Measurements from ENCODE around the gene DCXR. TPM values are rescaled to one million over a fixed set of nuclear protein-coding genes. Genes with fewer than 3 reads are reported as not detected.

Gene DCXR
- total and polyA plus RNA-seq, 7 donors, result 44.3 to 163 (median 94.8) TPM

- DNase-seq, result peak; percentile 100
- Histone ChIP-seq H3K4me1 (peaks cover 0 to 40% (median 32%) of the 10 kb centered on the region in 4 donors), H3K36me3 (peaks cover 0 to 10% (median 0%) of the 10 kb centered on the region in 4 donors), H3K27ac (peak within 1 kb of the TSS; percentile 75 to 84 (median 80)), H3K27me3 (no peaks in the 10 kb centered on the region), H3K9me3 (no peaks in the 10 kb centered on the region), H3K4me3 (peak within 1 kb of the TSS; percentile 66 to 98 (median 86))
- 0 to 1% methylated on average over 42 of the region's 42 CpGs for WGBS, 2 donors
- intact Hi-C loops (cut with DNase I), result loop anchor here (5.0 kb wide), 1 partner anchor 46 kb away; the partner anchor contains the start of gene ASPSCR1
- TF ChIP-seq EP300 (IDR thresholded peaks at IDR 0.05) (no peak), POLR2AphosphoS5 (IDR thresholded peaks at IDR 0.05) (no peak)
Measured at GRCh38 chr17:82022981-82023446, 14.5 kb downstream of the DCXR start, which contains the start of gene LRRC45. LRRC45 (plus strand) TSS chr17:82023305; CDS start chr17:82023644, 339 bp downstream.

- Histone ChIP-seq H3K27me3 (no peaks in the 10 kb centered on the region), H3K36me3 (peaks cover 0 to 15% (median 0%) of the 10 kb centered on the region in 4 donors), H3K27ac (peak within 1 kb of the TSS; percentile 75 to 84 (median 80)), H3K9me3 (no peaks in the 10 kb centered on the region), H3K4me3 (peak within 1 kb of the TSS; percentile 66 to 98 (median 86)), H3K4me1 (peaks cover 0 to 40% (median 32%) of the 10 kb centered on the region in 4 donors)
- intact Hi-C loops (cut with DNase I), result loop anchor here (5.0 kb wide), 1 partner anchor 45 kb away; the partner anchor contains the start of gene ASPSCR1
- no peak for DNase-seq
- TF ChIP-seq POLR2AphosphoS5 (IDR thresholded peaks at IDR 0.05) (peak; percentile 10 to 85 (median 78)), CTCF (IDR thresholded peaks at IDR 0.05) (no peak), POLR2A (IDR thresholded peaks at IDR 0.05) (peak; percentile 32 to 35)
- WGBS, 2 donors, result 1% methylated on average over 64 of the region's 64 CpGs
Measured at GRCh38 chr17:82022310-82022980, 15.1 kb downstream of the DCXR start, which contains the start of gene CENPX. CENPX (minus strand) TSS chr17:82022878; CDS start chr17:82022861, 17 bp downstream.

- DNase-seq, result no peak
Measured at GRCh38 chr17:82021900-82022309, 15.6 kb downstream of the DCXR start.

GRCh38 chr17:82021107-82021899 lies 16.2 kb downstream of the DCXR start:
- TF ChIP-seq CTCF (IDR thresholded peaks at IDR 0.05) (peak; percentile 64 to 85 (median 74)), EP300 (IDR thresholded peaks at IDR 0.05) (no peak), POLR2AphosphoS5 (IDR thresholded peaks at IDR 0.05) (no peak), POLR2A (IDR thresholded peaks at IDR 0.05) (no peak)
- Histone ChIP-seq H3K27me3 (no peaks in the 10 kb centered on the region), H3K36me3 (peaks cover 0 to 18% (median 0%) of the 10 kb centered on the region in 4 donors), H3K4me1 (peaks cover 0 to 40% (median 32%) of the 10 kb centered on the region in 4 donors), H3K9me3 (no peaks in the 10 kb centered on the region), H3K4me3 (peak overlapping the region in 3 of 4 donors; percentile 85 to 98 (median 86)), H3K27ac (peak overlapping the region in 1 of 4 donors; percentile 84)
- WGBS, 2 donors, result 10 to 46% methylated on average over 25 of the region's 25 CpGs
- intact Hi-C loops (cut with DNase I), result loop anchor here (1.0 to 5.0 kb wide), 2 partner anchors 44 to 62 kb away; partner anchors contain the start of gene ASPSCR1
- DNase-seq, result peak; percentile 89

More at GRCh38 chr17:82021900-82022309, 15.6 kb downstream of the DCXR start:
- Histone ChIP-seq H3K4me1 (peaks cover 0 to 40% (median 32%) of the 10 kb centered on the region in 4 donors), H3K9me3 (no peaks in the 10 kb centered on the region), H3K4me3 (peak overlapping the region; percentile 62 to 98 (median 86)), H3K27me3 (no peaks in the 10 kb centered on the region), H3K36me3 (peaks cover 0 to 18% (median 0%) of the 10 kb centered on the region in 4 donors), H3K27ac (peak overlapping the region; percentile 75 to 84 (median 80))
- intact Hi-C loops (cut with DNase I), result loop anchor here (1.0 to 5.0 kb wide), 2 partner anchors 45 to 63 kb away; partner anchors contain the start of gene ASPSCR1
- 2 to 8% methylated on average over 10 of the region's 10 CpGs for WGBS, 2 donors
- no peak for TF ChIP-seq CTCF (IDR thresholded peaks at IDR 0.05)
- TF ChIP-seq POLR2A (IDR thresholded peaks at IDR 0.05), result no peak
- TF ChIP-seq EP300 (IDR thresholded peaks at IDR 0.05), result no peak
- no peak for TF ChIP-seq POLR2AphosphoS5 (IDR thresholded peaks at IDR 0.05)

All from sigmoid colon (tissue), 7 donors.